ENCODE data around the gene KRT12.

The KRT12 gene

GRCh38 chr17:40850293-40850972, 16.6 kb downstream of the KRT12 start:
- in situ Hi-C loops (cut with HindIII; ENCODE audit: low pct_ligation_motif_present, low pct_unique_long_range_greater_than_20kb, low sequenced_read_pairs), result no loop called here
- DNase-seq, result no peak

- in situ Hi-C loops (cut with HindIII; ENCODE audit: low pct_ligation_motif_present, low pct_unique_long_range_greater_than_20kb, low sequenced_read_pairs), result no loop called here
These were observed 17.3 kb downstream of the KRT12 start for GRCh38 chr17:40849723-40850122.

GRCh38 chr17:40848583-40849235, 18.3 kb downstream of the KRT12 start:
- in situ Hi-C loops (cut with HindIII; ENCODE audit: low pct_ligation_motif_present, low pct_unique_long_range_greater_than_20kb, low sequenced_read_pairs), result no loop called here

More at GRCh38 chr17:40849723-40850122, 17.3 kb downstream of the KRT12 start:
- DNase-seq, result no peak

GRCh38 chr17:40846515-40847144, 20.4 kb downstream of the KRT12 start:
- no peak for DNase-seq
- in situ Hi-C loops (cut with HindIII; ENCODE audit: low pct_ligation_motif_present, low pct_unique_long_range_greater_than_20kb, low sequenced_read_pairs), result no loop called here

More at GRCh38 chr17:40848583-40849235, 18.3 kb downstream of the KRT12 start:
- no peak for DNase-seq

GRCh38 chr17:40844671-40845107, 22.3 kb downstream of the KRT12 start:
- in situ Hi-C loops (cut with HindIII; ENCODE audit: low pct_ligation_motif_present, low pct_unique_long_range_greater_than_20kb, low sequenced_read_pairs), result no loop called here
- no peak for DNase-seq

GRCh38 chr17:40843242-40843641, 23.8 kb downstream of the KRT12 start:
- no peak for DNase-seq
- in situ Hi-C loops (cut with HindIII; ENCODE audit: low pct_ligation_motif_present, low pct_unique_long_range_greater_than_20kb, low sequenced_read_pairs), result no loop called here

GRCh38 chr17:40841246-40841645, 25.8 kb downstream of the KRT12 start:
- in situ Hi-C loops (cut with HindIII; ENCODE audit: low pct_ligation_motif_present, low pct_unique_long_range_greater_than_20kb, low sequenced_read_pairs), result no loop called here

GRCh38 chr17:40839194-40839593, 27.8 kb downstream of the KRT12 start:
- in situ Hi-C loops (cut with HindIII; ENCODE audit: low pct_ligation_motif_present, low pct_unique_long_range_greater_than_20kb, low sequenced_read_pairs), result no loop called here
- no peak for DNase-seq

More at GRCh38 chr17:40841246-40841645, 25.8 kb downstream of the KRT12 start:
- DNase-seq, result no peak

GRCh38 chr17:40836020-40836419, 31.0 kb downstream of the KRT12 start:
- in situ Hi-C loops (cut with HindIII; ENCODE audit: low pct_ligation_motif_present, low pct_unique_long_range_greater_than_20kb, low sequenced_read_pairs), result no loop called here
- no peak for DNase-seq

GRCh38 chr17:40833882-40834281, 33.1 kb downstream of the KRT12 start:
- no peak for DNase-seq
- in situ Hi-C loops (cut with HindIII; ENCODE audit: low pct_ligation_motif_present, low pct_unique_long_range_greater_than_20kb, low sequenced_read_pairs), result no loop called here

GRCh38 chr17:40832840-40833239, 34.2 kb downstream of the KRT12 start:
- DNase-seq, result no peak
- in situ Hi-C loops (cut with HindIII; ENCODE audit: low pct_ligation_motif_present, low pct_unique_long_range_greater_than_20kb, low sequenced_read_pairs), result no loop called here

GRCh38 chr17:40830085-40830776, 36.8 kb downstream of the KRT12 start:
- DNase-seq, result no peak
- in situ Hi-C loops (cut with HindIII; ENCODE audit: low pct_ligation_motif_present, low pct_unique_long_range_greater_than_20kb, low sequenced_read_pairs), result no loop called here

- DNase-seq, result no peak
- in situ Hi-C loops (cut with HindIII; ENCODE audit: low pct_ligation_motif_present, low pct_unique_long_range_greater_than_20kb, low sequenced_read_pairs), result no loop called here
These were observed 38.5 kb downstream of the KRT12 start for GRCh38 chr17:40828454-40829044.

GRCh38 chr17:40827746-40828453, 39.1 kb downstream of the KRT12 start:
- in situ Hi-C loops (cut with HindIII; ENCODE audit: low pct_ligation_motif_present, low pct_unique_long_range_greater_than_20kb, low sequenced_read_pairs), result no loop called here
- DNase-seq, result no peak

- DNase-seq, result no peak
- in situ Hi-C loops (cut with HindIII; ENCODE audit: low pct_ligation_motif_present, low pct_unique_long_range_greater_than_20kb, low sequenced_read_pairs), result no loop called here
These were observed 41.4 kb downstream of the KRT12 start for GRCh38 chr17:40825599-40825998.

GRCh38 chr17:40824015-40824832, 42.8 kb downstream of the KRT12 start:
- DNase-seq, result no peak
- in situ Hi-C loops (cut with HindIII; ENCODE audit: low pct_ligation_motif_present, low pct_unique_long_range_greater_than_20kb, low sequenced_read_pairs), result no loop called here

GRCh38 chr17:40822132-40822812, 44.8 kb downstream of the KRT12 start, which contains the start of gene KRT10:
TSS of gene KRT10 (minus strand) at chr17:40822614. CDS start at chr17:40822585, 29 bp downstream.
- in situ Hi-C loops (cut with HindIII; ENCODE audit: low pct_ligation_motif_present, low pct_unique_long_range_greater_than_20kb, low sequenced_read_pairs), result no loop called here
- no peak for DNase-seq

Measured in ACHN (cell line).